ENCODE results near the gene C4BPB.

C4BPB gene

GRCh38 chr1:207072233-207072632 lies 16.4 kb upstream of the C4BPB start:
- no peak overlapping the region for H3K4me3 ChIP-seq (ENCODE audit: low read depth, low read length)
- no peaks in the 10 kb centered on the region for H3K9me3 ChIP-seq
- TF ChIP-seq CTCF (IDR thresholded peaks at IDR 0.05; ENCODE audit: low read depth, low read length) = no peak
- no peaks in the 10 kb centered on the region for H3K36me3 ChIP-seq
- H3K4me1 ChIP-seq = no peaks in the 10 kb centered on the region
- H3K27me3 ChIP-seq = peaks cover 55% of the 10 kb centered on the region
- DNase-seq = no peak

GRCh38 chr1:207073906-207074820 lies 14.5 kb upstream of the C4BPB start:
- no peaks in the 10 kb centered on the region for H3K4me1 ChIP-seq
- H3K4me3 ChIP-seq (ENCODE audit: low read depth, low read length) = no peak overlapping the region
- H3K9me3 ChIP-seq = no peaks in the 10 kb centered on the region
- no peaks in the 10 kb centered on the region for H3K36me3 ChIP-seq
- TF ChIP-seq CTCF (IDR thresholded peaks at IDR 0.05; ENCODE audit: low read depth, low read length) = no peak
- H3K27me3 ChIP-seq = peaks cover 59% of the 10 kb centered on the region
- no peak for DNase-seq

GRCh38 chr1:207076181-207076955 lies 12.3 kb upstream of the C4BPB start:
- Histone ChIP-seq H3K4me1 (no peaks in the 10 kb centered on the region), H3K36me3 (no peaks in the 10 kb centered on the region), H3K9me3 (no peaks in the 10 kb centered on the region), H3K4me3 (ENCODE audit: low read depth, low read length) (no peak overlapping the region), H3K27me3 (peaks cover 56% of the 10 kb centered on the region)
- no peak for DNase-seq
- no peak for TF ChIP-seq CTCF (IDR thresholded peaks at IDR 0.05; ENCODE audit: low read depth, low read length)

- no peak overlapping the region for H3K4me3 ChIP-seq (ENCODE audit: low read depth, low read length)
- peaks cover 58% of the 10 kb centered on the region for H3K27me3 ChIP-seq
- H3K9me3 ChIP-seq = no peaks in the 10 kb centered on the region
- DNase-seq = no peak
- no peaks in the 10 kb centered on the region for H3K4me1 ChIP-seq
- H3K36me3 ChIP-seq = no peaks in the 10 kb centered on the region
- TF ChIP-seq CTCF (IDR thresholded peaks at IDR 0.05; ENCODE audit: low read depth, low read length) = no peak
Measured at GRCh38 chr1:207077012-207077411, 11.6 kb upstream of the C4BPB start.

GRCh38 chr1:207077470-207078377 lies 10.9 kb upstream of the C4BPB start:
- TF ChIP-seq CTCF (IDR thresholded peaks at IDR 0.05; ENCODE audit: low read depth, low read length) = peak; percentile 97
- H3K36me3 ChIP-seq = no peaks in the 10 kb centered on the region
- peak; percentile 59 for DNase-seq

More at GRCh38 chr1:207077470-207078377, 10.9 kb upstream of the C4BPB start:
- Histone ChIP-seq H3K4me1 (no peaks in the 10 kb centered on the region), H3K4me3 (ENCODE audit: low read depth, low read length) (no peak overlapping the region), H3K27me3 (peaks cover 58% of the 10 kb centered on the region), H3K9me3 (no peaks in the 10 kb centered on the region)
